ENCODE measurements around the gene POLN.
A peak's percentile ranks its signal among the peaks of the same experiment; 100 is the strongest.
"Not testable (repeated sequence)": the region's sequence is repeated elsewhere in the genome, so short reads cannot be mapped to it uniquely, and the experiment has no call there.

The POLN gene

DNA sequence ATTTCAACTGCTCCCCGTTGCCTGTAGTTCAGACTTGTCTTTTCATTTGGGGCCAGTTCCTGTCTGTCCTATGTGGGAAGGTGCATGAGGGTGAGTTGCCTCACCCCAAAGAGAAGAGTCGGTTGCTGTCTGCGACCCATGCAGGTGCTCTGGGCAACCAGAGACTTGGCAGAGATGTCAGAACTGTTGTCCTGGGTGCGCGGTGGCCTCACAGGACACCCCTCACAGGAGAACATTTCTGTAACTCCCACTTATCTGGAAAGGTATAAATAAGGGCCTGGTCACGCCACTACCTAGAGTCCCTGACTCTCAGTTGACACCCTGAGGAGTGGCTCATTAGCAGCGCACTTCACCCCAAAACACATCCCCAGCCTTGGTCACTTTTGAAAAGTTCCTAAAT lies 192.5 kb downstream of the POLN start:
- no peak for DNase-seq

DNA sequence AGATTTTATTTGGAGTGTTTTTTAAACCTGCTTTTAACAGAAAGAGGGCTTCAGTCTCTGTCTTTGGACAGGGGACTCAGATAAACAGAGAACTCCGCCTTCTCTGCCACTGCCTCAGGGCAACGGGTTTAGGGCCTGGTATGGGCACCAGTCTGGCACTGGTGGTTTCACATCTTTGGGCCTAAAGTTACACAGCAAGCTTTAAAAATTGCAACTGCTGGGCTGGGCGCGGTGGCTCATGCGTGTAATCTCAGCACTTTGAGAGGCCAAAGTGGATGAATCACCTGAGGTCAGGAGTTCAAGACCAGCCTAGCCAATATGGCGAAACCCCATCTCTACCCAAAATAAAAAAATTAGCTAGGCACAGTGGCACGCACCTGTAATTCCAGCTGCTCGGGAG lies 193.1 kb downstream of the POLN start:
- DNase-seq, result no peak

DNA sequence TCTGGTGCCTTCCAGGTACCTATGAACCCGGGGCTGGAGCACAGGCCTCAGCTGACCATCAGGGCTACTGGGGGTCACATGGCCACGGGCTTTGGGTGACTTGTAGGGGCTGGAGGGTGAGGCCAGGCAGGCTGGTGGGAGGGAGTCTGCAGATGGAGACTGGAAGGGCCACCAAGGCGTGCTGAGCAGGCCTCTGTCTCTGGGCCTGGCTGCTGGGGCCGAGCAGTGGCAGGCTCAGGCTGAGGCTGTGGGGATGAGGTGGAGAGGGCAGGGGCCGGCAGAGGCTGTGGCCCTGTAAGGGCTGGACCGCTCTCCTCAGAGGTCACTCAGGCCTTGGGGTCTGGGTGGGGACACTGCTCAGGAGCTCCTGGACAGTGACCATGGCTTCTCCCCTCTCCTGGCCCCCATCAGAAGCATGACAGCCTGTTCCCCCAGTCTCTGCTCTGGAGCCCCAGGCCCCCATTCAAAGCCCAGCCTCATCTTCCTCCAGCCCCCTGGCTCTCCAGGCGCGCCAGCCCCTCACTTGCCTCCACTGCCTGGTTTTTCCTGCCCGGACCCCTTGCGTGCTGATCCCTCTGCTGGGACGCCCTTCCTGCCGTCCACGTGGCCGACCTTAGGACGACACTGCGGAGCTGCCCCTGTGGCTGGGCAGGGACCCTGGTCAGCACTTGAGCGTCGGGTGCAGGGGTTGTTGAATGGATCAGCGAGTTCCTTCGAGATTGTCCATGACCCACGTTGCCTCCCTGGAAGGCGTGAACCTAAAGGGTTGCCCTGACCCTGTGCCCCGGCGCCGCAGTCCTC lies 193.9 kb downstream of the POLN start:
- DNase-seq, result no peak

DNA sequence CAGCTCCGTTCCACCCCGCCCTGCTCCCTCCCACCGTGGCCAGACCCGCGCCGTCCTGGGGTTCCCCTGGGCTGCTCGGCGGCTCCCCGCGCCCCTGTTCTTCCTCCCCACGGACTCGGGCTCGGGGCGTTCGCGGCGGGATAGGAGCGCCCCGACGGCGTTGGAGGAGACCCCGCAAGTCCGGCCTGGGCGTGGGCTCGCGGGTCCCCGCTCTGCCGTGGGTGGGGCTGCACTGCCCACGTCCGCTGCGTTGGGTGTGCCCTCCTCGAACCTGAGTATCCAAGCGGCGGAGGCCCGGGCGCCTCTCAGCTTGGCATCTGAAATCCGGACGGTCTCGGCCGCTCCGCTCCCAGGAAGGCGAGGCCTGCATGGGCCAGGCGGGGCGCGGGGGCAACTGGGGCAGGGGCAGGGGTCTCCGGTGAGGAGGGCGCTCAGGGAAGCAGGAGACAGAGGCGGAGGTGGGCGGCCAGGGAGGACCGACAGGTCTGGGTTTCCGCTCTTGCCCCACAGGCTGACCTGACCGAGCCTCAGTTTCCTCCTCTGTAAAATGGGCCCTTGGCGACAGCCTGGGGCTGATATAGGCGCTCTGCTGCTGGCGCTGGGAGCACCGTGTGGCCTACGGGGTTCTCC lies 194.8 kb downstream of the POLN start:
- DNase-seq, result no peak

DNA sequence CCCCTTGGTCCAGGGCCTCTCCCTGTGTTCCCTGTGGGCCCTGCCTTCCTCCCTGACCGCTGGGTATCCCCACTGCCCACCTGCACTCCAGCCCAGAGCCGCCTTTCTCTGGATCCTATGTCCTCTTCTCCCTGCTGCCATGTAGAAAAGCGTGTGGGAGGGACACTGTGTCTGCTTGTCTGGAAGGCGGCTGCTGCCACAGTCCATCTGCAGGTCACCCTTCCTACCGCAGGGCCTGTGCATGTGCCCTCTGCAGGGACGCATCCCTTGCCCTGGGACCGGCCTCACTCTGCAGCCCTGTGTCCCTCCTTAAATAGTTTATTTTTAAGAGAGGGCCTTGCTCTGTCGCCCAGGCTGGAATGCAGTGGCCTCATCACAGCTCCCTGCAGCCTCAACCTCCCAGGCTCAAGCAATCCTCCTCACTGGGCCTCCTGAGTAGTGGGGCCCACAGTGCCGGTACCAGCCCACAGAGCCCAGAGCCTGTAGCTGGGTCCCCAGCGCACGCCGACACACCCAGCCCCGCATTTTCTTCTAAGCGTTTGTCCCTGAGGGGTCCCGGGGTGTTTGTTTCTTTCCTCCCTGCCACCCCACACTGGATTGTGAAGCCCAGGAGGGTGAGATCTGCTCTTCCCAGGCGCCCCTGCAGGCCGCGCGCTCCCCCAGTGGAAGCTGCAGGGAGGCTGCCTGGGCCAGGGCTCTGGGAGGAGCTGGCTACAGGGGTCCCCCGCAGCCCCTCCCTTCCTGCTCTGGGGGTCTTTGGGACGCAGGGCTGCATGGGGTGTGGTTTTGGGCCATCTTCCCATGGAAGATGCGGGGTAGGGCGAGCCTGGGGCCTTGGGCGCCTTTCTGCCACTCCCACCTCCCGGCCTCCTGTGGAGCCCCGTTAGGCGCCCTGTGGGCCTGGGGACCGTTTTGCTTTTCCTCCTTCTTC lies 195.6 kb downstream of the POLN start:
- DNase-seq, result no peak

DNA sequence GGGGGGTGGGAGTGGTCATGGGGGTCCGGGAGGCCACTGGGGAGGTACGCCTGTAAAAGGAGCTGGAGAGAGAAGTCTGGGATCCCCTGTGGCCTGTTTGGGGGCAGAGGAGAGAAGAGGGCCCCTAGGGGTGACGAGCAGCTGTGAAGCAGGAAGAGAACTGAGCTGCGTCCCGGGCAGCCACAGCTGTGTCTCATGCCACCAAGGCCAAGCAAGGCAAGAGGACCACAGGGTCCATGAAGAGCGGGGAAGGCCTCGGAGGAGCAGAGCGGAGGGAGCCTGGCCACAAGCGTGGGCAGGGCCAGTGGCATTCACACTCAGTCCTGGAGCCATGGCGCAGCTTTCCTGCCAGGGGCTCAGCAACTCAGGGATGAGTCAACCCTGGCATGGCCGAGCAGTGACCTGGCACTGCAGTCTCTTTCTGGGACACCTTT lies 196.4 kb downstream of the POLN start:
- peak; percentile 4 for DNase-seq

DNA sequence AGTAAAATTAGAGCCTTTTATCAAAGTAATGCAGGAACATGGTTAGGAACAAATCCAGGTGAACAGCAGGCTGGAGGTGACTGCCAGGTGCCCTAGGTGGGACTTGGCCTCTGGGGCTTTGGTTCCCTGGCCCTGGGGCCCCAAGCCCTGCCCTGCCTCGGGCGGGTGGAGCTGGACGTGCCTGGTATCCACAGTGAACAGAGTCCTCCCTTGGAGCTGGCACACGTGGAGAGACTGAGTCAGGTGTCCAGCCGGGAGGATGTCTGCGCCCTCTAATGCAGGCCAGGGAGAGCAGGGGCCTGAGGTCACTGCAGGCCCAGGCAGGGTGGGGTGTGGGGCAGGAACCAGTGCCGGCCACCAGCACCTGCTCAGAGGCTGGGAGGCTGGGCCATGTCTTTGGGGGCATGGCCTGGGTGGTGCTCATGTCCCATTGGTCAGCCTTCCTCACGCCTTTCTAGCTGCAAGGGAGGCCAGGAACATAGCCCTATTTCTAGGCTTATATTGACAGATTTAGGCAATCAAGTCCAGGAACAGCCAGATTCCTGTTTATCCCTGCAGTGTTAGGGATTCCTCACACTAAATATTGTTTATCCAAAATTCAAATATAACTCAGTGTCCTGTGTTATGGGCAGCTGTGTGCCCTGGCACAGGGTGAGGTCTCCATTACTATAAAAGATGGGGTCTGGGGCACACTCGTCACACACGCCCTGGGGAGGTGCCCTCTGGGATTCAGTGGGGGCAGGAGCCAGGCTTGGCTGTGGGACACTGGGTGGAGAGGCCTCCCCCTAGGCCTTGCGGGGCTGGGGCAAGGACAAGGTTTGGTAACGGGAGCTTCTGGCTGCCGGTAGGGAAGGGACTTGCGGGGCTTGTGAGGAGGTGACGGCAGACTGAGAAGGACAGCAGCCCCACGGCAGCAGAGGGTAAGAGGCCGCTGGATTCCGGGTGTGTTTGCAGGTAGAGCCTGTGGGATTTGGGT lies 197.1 kb downstream of the POLN start:
- DNase-seq, result no peak

DNA sequence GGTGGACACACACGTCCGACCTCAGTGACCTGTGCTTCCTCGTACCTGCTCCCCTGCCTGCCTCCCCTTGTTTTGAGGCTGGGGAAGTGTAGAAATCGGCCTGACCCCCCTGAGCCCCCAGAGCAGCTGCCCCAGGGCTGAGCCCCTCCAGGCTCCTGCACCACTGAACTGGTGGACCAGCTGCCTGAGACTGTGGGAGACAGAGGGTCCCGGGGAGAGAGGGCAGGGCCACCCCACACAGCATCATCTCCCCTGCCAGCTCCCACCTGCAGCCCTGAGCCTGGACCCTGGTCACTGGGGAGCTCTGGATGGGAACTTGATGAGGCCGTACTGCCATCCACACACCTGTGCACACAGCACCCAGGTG lies 197.8 kb downstream of the POLN start:
- DNase-seq, result no peak

DNA sequence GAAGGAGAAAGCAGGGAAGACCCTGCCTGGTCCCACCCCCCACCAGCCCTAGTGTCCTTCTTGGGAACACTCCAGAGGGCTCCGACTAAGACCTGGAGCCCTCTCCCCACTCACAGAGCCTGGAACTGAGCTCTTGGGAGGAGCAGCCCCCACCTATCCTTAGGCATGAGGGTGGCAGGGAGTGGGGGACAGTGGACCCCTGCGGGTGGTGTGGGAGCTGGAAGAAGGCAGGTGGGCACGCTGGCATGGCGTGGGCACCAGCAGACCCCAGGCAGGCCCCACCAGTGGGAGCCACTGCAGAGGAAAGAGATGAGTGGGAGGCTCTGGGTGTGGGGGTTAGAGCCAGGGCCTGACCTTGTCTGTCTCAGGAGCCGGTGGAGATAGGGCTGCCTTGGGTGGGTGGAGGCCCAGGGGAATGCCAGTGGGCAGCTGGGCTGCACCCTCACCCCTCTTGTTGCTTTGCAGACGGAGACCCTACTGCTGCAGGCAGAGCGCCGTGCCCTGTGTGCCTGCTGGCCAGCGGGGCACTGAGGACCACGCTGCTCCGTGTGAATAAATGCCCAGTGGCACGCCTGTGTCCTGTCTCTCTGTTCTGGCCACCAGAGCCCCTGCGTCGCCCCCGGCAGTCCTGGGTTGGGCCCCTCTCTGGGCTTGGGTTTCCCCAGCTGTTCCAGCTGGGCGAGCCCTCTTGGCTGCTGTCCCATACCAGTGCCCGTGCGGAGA lies 198.4 kb downstream of the POLN start:
- no peak for DNase-seq

DNA sequence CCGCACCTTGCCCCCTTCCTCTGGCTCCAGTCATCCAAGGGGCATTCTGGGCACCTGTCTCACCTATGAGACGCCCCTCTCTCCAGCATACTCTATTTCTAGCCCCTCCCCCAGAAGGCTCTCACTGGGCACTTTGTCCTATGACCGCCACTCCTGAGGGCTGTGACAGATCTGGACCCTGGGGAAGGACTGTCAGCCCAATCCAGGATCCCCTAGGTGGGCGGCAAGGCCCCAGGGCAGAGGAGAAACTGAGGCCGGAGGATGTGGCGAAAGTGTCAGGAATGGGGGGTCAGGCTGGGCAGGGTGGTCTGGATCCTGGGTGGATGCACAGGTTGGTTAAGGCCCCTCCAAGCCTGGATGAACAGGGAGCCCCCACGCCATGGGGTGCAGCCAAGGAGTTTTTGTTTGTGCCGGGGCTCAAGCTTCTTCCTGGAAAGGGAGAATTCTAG lies 198.9 kb downstream of the POLN start:
- no peak for DNase-seq

DNA sequence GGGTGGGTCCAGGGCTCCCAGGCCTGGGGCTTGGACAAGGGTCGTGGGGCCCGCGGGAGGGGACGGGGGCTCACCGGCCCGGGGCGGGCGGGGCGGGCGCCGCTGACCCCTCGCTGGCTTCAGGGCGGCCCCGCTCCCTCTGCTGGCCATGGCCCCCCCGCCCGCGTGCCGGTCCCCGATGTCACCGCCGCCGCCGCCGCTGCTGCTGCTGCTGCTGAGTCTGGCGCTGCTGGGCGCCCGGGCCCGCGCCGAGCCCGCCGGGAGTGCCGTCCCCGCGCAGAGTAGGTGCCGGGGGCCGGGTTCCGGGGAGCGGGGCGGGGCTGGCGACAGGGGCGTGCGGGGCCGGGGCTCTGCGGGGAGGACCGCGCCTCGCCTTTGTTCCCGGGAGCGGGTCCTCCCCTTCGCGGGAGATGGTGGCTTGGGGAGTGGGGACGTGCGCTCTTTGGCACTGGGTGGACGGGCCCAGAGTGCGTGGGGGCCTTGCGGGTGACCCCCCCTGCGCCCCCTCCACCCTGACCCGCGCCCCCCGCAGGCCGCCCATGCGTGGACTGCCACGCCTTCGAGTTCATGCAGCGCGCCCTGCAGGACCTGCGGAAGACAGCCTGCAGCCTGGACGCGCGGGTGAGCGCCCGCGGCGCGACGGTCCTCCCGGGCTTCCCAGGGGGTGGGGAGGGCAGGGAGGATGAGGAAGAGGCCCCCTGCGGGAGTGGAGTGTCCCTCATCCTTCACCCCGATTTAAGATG lies 199.5 kb downstream of the POLN start:
- DNase-seq, result no peak

DNA sequence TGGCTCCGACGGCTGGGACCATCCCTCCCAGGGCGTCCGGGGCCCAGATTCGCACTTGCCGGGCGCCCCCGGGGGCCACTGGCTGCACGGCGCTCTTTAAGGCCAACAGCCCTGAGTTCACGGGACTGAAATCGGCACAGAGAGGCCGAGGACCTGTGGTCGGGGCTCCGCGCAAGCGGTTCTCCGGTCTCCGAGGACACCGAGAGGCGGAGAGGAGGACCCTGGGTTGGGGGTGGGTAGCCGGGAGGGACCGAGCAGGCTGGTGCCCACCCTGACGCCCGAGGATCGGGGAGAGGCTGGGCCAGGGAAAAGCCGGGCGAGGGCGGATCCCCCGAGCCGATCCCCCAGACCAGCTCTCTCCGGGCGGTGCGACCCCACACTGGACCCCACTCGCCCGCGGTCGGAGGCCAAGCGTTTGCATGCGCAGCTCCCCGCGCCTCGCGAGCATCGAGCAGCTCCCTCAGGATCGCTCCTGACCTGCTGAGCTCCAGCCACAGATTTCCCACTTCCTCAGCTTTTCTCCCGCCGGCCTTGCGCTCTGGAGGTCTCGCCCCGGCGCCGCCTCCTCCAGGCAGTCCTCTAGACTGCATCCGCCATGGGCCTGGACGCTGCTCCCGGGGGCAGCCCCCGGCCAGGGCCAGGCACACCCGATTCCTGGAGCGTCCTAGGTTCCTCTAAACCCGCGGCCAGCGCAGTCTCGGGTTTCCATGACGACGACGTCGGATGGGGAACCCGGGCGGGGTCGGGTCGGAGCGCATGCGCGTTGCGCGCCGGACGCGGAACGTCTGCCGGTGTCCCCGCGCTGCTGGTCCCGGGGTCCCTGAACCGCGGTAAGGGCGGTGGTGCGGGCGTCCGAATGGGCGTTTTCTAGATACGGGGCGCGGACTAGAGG lies 200.4 kb downstream of the POLN start:
- peak; percentile 83 for DNase-seq

DNA sequence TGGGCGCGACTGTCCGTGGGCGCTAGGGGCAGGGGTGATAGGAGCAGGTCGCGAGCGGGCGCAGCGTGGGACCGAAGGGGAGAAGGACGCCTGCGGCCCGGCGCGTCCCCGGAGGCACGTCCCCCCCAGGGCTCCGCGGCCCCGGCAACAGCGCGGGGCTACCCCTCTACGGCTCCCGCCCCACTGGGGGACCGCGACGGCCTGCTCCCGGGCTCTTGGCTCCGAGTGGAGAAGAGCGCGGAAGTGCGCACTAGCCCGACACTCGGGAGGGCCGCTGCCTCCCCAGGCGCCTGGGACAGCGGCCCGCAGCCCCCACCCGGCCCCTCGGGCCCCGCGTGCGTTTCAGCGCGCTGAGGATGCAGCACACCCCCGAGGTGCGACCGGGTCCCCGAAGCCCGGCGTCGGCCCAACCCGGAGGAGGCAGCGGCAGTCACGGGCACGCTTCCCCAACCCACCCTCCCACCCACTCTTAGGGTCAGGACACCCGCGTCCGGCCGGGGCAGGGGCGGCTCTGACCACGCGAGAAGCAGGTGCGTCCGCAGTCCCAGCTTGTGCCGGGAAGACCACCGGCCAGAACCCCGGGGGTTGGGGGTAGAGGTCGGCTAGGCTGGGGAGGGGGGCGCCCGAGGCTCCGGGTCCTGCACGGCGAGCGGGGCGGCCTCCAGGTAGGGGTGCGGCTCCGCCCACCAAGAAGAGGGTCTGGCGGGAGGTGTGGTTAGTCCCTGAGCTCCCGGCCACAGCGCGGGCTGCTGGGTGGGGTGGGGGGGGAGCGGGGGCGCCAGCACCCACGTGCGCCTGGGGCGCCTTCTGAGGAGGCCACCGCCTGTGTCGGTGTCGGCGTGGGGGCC lies 201.3 kb downstream of the POLN start:
- DNase-seq, result no peak

DNA sequence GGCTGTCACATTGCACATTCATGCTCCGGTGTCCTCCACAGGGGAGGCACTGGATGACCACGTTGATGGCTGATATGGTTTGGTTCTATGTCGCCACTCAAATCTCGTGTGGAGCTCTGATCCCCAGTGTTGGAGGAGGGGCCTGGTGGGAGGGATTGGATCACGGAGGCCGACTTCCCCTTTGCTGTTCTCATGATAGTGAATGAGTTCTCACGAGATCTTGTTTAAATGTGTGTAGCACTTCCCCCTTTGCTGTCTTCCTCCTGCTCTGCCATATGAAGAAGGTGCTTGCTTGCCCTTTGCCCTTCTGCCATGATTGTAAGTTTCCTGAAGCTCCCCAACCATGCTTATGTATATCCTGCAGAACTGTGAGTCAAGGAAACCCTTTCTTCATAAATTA lies 205.1 kb downstream of the POLN start:
- no peak for DNase-seq

DNA sequence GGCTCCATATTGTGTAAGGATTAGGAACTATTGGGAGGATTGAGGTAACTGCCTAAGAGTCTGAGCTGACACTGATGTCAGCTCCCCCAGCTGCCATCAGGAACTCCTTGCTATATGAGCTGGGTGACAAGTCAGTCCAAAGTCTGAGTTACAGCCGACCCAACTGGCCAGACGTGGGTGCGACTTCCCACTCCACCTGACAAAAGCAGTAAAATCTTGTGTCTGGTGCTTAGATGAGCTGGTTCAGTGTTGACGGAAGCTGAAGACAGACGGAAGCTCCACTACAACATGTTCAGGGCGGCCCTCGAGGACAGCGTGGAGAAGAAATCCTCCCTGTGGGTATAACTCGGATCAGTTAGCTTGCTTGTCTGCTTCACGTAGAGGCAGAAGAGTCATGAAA lies 205.6 kb downstream of the POLN start:
- DNase-seq, result no peak

DNA sequence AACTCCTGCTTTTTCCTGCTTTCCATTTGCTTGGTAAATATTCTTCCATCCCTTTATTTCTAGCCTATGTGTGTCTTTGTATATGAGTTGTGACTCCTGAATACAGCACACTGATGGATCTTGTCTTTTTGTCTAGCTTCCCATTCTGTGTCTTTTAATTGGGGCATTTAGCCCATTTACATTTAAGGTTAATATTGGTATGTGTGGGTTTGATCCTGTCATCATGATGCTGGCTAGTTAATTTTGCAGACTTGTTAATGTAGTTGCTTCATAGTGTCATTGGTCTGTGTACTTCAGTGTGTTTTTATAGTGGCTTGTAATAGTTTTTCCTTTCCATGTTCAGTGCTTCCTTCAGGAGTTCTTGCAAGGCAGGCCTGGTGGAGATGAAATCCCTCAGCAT lies 210.8 kb downstream of the POLN start:
- not testable (repeated sequence) for DNase-seq

DNA sequence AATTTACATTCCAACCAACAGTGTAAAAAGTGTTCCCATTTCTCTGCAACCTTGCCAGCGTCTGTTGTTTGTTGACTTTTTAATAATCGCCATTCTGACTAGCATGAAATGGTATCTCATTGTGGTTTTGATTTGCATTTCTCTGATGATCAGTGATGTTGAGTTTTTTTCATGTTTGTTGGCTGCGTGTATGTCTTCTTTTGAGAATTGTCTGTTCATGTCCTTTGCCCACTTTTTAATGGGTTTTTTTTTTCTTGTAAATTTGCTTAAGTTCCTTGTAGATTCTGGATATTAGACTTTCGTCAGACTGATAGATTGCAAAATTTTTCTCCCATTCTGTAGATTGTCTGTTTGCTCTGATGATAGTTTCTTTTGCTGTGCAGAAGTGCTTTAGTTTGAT lies 214.8 kb downstream of the POLN start:
- not testable (repeated sequence) for DNase-seq

DNA sequence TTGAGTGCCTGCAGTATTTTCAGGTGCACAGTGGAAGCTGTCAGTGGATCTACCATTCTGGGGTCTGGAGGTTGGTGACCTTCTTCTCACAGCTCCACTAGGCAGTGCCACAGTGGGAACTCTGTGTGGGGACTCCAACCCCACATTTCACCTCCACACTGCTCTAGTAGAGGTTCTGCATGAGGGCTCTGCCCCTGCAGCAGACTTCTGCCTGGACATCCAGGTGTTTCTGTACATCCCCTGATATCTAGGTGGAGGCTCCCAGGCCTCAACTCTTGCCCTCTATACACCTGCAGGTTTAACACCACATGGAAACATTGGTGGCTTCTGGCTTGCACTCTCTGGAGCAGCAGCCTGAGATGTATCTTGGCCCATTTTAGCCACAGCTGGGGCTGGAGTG lies 216.1 kb downstream of the POLN start:
- DNase-seq, result no peak

DNA sequence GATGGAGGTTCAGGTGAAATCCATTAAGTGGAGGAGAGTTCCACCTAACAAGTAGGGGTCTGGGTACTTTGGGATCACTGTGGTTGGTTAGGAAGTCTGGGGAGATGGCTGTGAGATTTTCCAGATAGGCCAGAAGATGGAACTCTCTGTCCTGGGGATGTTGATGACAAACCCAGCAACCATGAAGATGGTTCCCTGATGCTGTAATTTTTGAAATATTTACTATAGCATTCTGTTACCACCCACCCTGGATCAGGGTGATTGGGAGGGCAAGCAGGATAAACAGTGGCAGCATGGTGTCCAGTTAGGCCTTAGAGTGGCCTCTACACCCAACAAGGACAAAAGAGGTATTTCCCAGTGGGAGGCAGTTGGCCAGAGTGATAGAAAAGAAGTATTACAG lies 217.2 kb downstream of the POLN start:
- no peak for DNase-seq

Data from T1000 (cell line).